Gastrocnemius medialis (tissue), 4 donors: ENCODE measurements around the gene NEK11.

Source experiments
- CTCF ChIP-seq, 5 experiments: fragments of 450-650 bp in 3 of 5; fragments of 200-600 bp in 2 of 5; sonication (generic) in 2 of 5; IDR thresholded peaks in 4 of 5; conservative IDR thresholded peaks in 1 of 5; 1 replicate in 4 of 5; 2 replicates in 1 of 5; pipeline ENCODE4 v1.5.1; 2016 to 2019; ENCODE audit warnings: antibody characterized with exemption in 5 of 5, mild to moderate bottlenecking in 3 of 5, moderate library complexity in 3 of 5
- POLR2A ChIP-seq, 2 donors: fragments of 450-650 bp; IDR thresholded peaks; one replicate each; pipeline ENCODE4 v1.6.1; 2017; ENCODE audit warnings: antibody characterized with exemption in 2 of 2, mild to moderate bottlenecking in 2 of 2, moderate library complexity in 2 of 2

GRCh38 chr3:131242201-131242600 lies 215.5 kb downstream of the NEK11 start:
- no peak for TF ChIP-seq CTCF (IDR thresholded peaks at IDR 0.05 in 4 of 5, conservative IDR thresholded peaks at IDR 0.05 in 1 of 5)
- no peak for TF ChIP-seq POLR2A (IDR thresholded peaks at IDR 0.05)
